Left lung (tissue), 10 donors: Measurements from ENCODE around the gene ATP8A2. TPM values are rescaled to one million over a fixed set of nuclear protein-coding genes. Genes with fewer than 3 reads are reported as not detected.

Source experiments
- ATAC-seq: fragments of 200-7000 bp; cut with Tn5 transposase; one replicate; pipeline ENCODE4 v1.9.1; 2020; ENCODE audit warnings: moderate library complexity
- DNase-seq, 4 donors: peaks; one replicate each; pipeline ENCODE4 v3.0.0-alpha.2; 2013 to 2020
- H3K27ac ChIP-seq, 2 donors: fragments of 200-600 bp; sonication (generic) in 1 of 2; one replicate each; pipeline versions ENCODE4 v1.5.0 to v1.8.0; 2020 to 2021
- H3K27me3 ChIP-seq, 2 donors: fragments of 200-600 bp; sonication (generic) in 1 of 2; one replicate each; pipeline versions ENCODE4 v1.5.0 to v1.8.0; 2020 to 2021
- H3K36me3 ChIP-seq, 2 donors: fragments of 200-600 bp; sonication (generic) in 1 of 2; one replicate each; pipeline versions ENCODE4 v1.5.0 to v1.8.0; 2020 to 2021
- H3K4me1 ChIP-seq, 2 donors: fragments of 200-600 bp; one replicate each; pipeline ENCODE4 v1.8.0; 2021
- H3K4me3 ChIP-seq, 2 donors: fragments of 200-600 bp; sonication (generic) in 1 of 2; one replicate each; pipeline versions ENCODE4 v1.5.0 to v1.8.0; 2020 to 2021; ENCODE audit warnings: mild to moderate bottlenecking in 1 of 2
- H3K9me3 ChIP-seq, 2 donors: fragments of 200-600 bp; sonication (generic) in 1 of 2; one replicate each; pipeline versions ENCODE4 v1.5.0 to v1.8.0; 2020 to 2021
- CTCF ChIP-seq, 2 donors: fragments of 200-600 bp; sonication (generic) in 1 of 2; IDR thresholded peaks; one replicate each; pipeline versions ENCODE4 v1.5.0 to v1.8.0; 2021; ENCODE audit warnings: antibody characterized with exemption in 2 of 2
- intact Hi-C, 2 donors: fragments of 100-400 bp; cut with DNase I; formaldehyde crosslinking; loops; one replicate each; pipeline versions ENCODE4 v1.11.2 to v1.14.2; 2022
- polyA plus RNA-seq, 6 donors: library from polyadenylated mRNA; unstranded; fragments of 120-200 nt; gene quantifications; one replicate each; pipeline ENCODE4 v1.2.1, GENCODE V29; 2013; ENCODE audit not compliant: insufficient read length in 6 of 6
- total RNA-seq, 2 donors: library from RNA; stranded (reverse); fragmentation: NEBNext Ultra II Directional; extraction: Animal tissue kit (Norgen Biotek cat#: 25700); gene quantifications; one replicate each; pipeline ENCODE4 v1.2.1, GENCODE V29; 2021
- donor health status: DM: no; HTN: yes; CAD: no.
- donor health status: DM: no; HTN: no; CAD: no.

ATP8A2 gene
- total and polyA plus RNA-seq, 8 donors, result 1.1 to 13.4 (median 9.6) TPM

- H3K27ac ChIP-seq, result no peak overlapping the region
- intact Hi-C loops, result no loop called here
- no peak for DNase-seq
- no peak for TF ChIP-seq CTCF (IDR thresholded peaks at IDR 0.05)
- no peaks in the 10 kb centered on the region for H3K27me3 ChIP-seq
- no peak for ATAC-seq
- no peaks in the 10 kb centered on the region for H3K36me3 ChIP-seq
- H3K4me1 ChIP-seq, result no peaks in the 10 kb centered on the region
- no peaks in the 10 kb centered on the region for H3K9me3 ChIP-seq
- no peak overlapping the region for H3K4me3 ChIP-seq
These were observed 384.5 kb downstream of the ATP8A2 start for GRCh38 chr13:25756251-25756650.

GRCh38 chr13:25756912-25757311 lies 385.1 kb downstream of the ATP8A2 start:
- Histone ChIP-seq H3K27me3 (no peaks in the 10 kb centered on the region), H3K9me3 (no peaks in the 10 kb centered on the region), H3K4me1 (no peaks in the 10 kb centered on the region), H3K27ac (no peak overlapping the region), H3K36me3 (no peaks in the 10 kb centered on the region), H3K4me3 (no peak overlapping the region)
- no peak for TF ChIP-seq CTCF (IDR thresholded peaks at IDR 0.05)
- ATAC-seq (no peak), DNase-seq (no peak)
- intact Hi-C loops, result no loop called here

- ATAC-seq (no peak), DNase-seq (no peak)
- no peaks in the 10 kb centered on the region for H3K4me1 ChIP-seq
- intact Hi-C loops, result no loop called here
- no peak overlapping the region for H3K27ac ChIP-seq
- H3K27me3 ChIP-seq, result no peaks in the 10 kb centered on the region
- H3K4me3 ChIP-seq, result no peak overlapping the region
- TF ChIP-seq CTCF (IDR thresholded peaks at IDR 0.05), result no peak
- H3K36me3 ChIP-seq, result no peaks in the 10 kb centered on the region
- no peaks in the 10 kb centered on the region for H3K9me3 ChIP-seq
These were observed 389.3 kb downstream of the ATP8A2 start for GRCh38 chr13:25761041-25761440.

- no peaks in the 10 kb centered on the region for H3K36me3 ChIP-seq
- TF ChIP-seq CTCF (IDR thresholded peaks at IDR 0.05), result no peak
- H3K4me1 ChIP-seq, result no peaks in the 10 kb centered on the region
- H3K27ac ChIP-seq, result no peak overlapping the region
- H3K27me3 ChIP-seq, result no peaks in the 10 kb centered on the region
- DNase-seq (no peak), ATAC-seq (no peak)
- intact Hi-C loops, result no loop called here
- no peak overlapping the region for H3K4me3 ChIP-seq
- H3K9me3 ChIP-seq, result no peaks in the 10 kb centered on the region
These were observed 390.5 kb downstream of the ATP8A2 start for GRCh38 chr13:25762281-25762680.

GRCh38 chr13:25762795-25763377 lies 391.1 kb downstream of the ATP8A2 start:
- H3K4me3 ChIP-seq, result no peak overlapping the region
- no peaks in the 10 kb centered on the region for H3K9me3 ChIP-seq
- intact Hi-C loops, result no loop called here

More at GRCh38 chr13:25762795-25763377, 391.1 kb downstream of the ATP8A2 start:
- Histone ChIP-seq H3K36me3 (no peaks in the 10 kb centered on the region), H3K27ac (no peak overlapping the region), H3K27me3 (no peaks in the 10 kb centered on the region), H3K4me1 (no peaks in the 10 kb centered on the region)
- no peak for TF ChIP-seq CTCF (IDR thresholded peaks at IDR 0.05)
- ATAC-seq (no peak), DNase-seq (no peak)
